GM21737 (cell line): Measurements from ENCODE around the gene TRIM17.

ENCODE experiments used
- ATAC-seq: cut with Tn5 transposase; IDR thresholded peaks from one replicate; pipeline ENCODE4 v1.9.1; 2021; ENCODE audit warnings: mild to moderate bottlenecking, moderate library complexity; ENCODE audit not compliant: unreplicated experiment

TRIM17 gene

DNA sequence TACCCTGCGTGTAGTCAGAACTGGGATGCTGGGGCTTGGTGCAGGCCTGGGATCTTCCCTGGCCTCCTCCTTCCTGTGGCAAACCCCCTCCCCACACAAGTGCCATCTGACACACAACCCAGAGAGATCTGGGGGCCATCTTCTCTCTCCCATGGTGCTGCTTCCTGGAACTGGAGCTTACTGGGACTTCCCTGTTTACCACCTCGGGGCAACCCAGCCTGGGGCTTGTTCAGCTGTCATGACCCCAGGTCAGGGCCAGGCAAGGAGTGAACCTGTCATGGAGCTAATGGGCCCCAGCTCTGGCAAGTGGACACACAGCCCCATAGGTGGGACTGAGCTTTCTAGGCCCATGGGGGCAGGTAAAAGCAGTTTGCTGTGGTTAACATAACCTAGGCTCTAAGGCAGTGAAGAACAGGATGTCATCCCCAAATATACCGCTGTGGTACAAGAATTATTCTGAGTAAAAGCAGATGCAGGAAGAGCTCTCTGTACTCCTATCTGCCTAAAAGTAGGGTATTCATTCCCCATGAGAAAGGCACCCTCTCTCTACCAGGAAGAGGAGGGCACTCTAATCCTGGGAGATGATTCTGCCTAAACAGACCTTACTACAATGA lies 12.4 kb downstream of the TRIM17 start:
- ATAC-seq, result no peak

DNA sequence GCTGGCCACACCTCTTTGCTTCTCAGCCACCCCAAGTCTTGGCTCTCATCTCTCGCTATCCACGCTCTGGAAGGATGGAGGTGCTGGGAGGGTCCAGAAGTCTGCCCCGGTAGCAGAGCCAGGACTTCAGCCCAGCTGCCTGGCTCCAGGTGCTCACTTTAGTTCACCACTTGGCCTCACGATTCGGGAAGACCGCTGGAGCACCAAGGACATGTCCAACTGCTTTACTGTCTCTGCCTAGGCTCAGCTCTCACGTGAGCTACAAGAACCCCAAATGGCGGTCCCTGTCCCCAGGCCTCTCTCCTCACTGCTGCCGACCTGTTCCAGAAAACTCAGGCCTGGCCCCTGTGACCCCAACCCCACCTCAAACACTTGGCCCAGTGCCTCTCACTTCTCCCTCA lies 13.4 kb downstream of the TRIM17 start:
- ATAC-seq, result no peak

DNA sequence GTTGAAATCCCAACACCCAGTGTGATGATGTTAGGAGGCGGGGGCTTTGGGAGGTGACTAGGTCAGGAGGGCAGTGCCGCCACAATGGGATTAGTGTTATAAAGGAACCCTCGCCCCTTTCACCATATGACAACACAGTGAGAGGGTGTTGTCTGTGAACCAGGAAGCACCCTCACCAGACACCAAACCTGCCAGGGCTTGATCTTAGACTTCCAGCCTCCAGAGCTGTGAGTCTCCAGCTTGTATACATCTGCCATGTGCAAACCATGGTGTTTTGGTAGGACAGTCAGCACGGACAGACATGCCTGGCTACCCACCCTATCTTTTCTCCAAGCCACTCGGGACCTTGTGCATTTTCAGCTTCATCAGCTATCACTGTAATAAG lies 14.0 kb downstream of the TRIM17 start:
- ATAC-seq, result no peak

DNA sequence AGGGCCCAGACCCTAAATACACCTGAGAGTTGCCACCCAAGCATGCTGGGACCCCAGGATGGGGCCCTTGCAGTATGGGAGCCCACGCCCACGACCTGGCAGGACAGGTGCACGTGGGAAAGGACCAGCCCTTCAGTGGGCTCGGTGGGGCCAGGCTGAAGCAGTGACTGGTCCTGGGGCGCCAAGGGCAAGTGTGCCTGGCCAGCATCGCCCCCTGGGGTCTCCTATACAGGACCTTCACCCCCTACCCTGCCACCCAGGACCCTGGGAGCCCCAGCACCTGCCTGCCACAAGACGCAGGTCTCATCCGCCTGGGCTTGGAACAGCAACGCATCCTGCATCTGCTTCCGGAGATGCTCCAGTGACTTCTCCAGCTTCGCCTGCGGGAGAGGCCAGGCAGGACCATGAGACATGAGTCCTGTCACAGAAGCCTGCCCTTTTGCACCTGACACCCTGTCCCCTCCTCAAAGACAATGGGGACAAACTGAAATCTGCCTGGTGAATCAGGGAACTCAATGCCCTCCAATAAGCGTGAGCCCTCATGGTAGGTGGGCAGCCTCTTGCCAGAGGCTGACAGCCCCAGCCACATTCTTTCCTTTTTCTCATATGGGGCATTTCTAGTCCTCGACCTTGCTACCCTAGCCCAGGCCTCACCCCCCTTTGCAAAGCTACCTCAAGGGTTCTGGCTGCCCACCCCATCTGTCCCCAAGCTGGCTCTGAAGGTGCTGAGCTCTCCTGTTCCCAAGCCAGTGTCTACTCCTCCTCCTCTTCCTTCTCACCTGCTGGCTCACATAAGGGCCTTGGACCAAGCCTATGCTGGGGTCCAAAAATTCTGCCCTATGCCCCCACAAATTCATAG lies 14.7 kb downstream of the TRIM17 start:
- no peak for ATAC-seq

DNA sequence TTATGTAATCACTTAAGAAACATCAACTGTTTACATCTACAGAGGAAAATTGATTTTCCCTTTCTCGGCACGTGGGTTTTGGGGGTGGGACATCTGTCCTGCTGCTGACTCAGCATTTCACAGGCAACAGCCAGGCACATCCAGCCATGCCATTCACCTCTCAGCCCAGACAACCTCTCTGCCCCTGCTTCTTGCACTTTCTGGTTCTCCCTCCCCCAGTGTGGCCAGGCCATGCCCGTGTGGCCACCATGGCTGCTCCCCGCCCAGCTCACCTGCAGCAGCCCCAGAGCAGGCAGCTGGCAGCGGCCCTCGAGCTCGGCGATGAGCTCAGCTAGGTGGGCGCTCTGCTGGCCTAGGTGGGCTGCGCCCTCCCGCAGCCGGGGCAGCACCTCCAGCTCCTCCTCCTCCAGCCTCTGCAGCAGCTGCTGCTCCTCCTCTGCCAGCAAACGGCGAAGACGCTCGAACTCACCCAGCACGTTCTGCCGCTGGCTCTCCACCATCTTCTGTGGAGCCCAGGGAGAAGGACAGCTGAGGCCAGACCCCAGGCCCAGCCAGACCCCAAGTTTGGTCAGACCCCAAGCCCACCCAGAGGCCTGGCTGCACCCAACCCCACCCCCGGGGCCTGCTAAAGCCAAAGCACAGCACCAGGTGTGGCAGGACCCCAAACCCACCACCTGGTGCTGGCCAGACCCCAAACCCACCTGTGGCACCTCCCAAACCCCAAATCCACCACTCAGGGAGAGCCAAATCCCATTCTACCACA lies 15.8 kb downstream of the TRIM17 start:
- no peak for ATAC-seq

DNA sequence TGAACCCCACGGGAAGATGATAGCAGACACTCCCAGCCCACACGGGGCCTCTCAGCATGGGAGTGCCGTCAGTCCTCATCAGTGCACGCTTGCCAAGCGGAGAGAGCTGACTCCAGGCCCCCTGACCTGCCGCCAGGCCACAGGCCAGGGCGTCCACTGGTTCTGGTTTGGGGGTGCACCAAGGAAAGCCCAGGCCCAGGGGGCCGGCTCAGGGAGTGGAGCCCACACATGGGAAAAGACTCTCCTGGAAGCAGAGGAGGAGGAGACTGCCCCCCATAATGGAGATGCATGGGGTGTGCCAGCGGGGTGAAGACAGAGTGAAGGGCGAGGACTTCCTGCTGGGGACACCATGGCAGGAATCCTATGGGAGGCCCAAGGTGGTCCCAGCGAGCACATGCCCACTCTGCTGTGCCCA lies 16.4 kb downstream of the TRIM17 start:
- no peak for ATAC-seq

DNA sequence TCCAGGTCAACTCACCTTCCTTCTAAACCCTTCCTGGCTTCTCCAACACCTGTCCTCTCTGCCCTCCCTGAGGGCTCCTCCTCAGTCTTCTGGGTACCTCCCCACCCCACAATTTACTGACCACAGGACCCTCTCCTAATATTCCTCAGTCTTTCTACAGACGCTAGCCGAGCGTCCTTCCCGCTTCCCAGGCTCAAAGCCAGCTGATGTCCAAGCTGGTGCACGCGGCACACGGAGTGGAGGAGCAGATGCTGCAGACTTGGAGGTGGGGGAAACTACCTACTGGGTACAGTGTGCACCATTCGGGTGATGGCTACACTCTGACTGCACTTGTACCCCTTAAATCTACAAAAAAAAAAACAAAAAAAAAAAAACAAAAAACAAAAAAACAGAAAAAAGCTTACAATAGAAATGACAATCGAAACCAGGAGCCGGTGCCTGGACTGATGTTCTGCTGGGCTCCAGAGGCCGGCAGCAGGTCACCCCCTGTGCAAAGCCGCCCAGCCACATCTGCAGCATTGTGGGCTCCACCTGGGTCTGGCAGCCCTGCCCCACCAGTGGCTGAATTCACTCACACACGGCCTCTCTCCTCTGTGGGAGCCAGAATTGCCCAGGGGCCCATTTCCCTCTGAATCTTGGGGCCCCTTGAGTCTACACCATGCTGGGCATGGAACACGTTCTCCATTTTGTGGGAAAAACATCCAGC lies 17.0 kb downstream of the TRIM17 start:
- ATAC-seq, result no peak

DNA sequence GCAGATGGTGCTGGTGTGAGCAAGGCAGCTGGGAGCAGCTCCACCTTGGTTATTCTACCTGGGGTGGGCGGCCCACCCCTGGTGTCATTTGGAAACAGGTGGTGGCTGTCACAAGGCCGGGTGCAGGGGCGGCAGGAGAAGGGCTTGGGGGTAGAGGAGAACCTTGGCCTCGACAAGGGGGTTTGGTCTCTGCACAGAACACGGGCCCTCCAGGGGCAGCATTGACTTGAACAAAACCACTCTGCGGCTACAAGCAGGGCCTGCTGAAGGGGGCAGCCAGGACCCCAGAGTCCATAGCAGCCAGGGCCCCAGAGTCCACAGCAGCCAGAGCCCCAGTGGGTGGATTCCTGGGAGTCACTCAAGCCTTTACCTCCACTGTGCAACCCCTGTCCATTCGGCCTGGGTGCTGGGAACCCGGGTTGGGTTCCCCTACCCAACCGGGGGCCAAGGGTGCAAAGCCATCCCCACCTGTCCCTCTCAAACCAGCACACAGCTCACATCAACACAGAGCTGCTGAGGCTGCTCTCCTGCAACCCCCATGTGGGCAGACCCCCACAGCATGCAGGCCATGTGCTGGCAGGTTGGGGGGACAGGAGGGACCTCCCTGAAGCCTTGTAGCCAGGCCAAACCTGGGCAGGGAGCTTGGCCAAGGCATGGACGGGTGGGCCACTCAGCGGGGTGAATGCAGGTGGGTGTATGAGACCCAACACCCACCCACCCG lies 17.8 kb downstream of the TRIM17 start:
- no peak for ATAC-seq

DNA sequence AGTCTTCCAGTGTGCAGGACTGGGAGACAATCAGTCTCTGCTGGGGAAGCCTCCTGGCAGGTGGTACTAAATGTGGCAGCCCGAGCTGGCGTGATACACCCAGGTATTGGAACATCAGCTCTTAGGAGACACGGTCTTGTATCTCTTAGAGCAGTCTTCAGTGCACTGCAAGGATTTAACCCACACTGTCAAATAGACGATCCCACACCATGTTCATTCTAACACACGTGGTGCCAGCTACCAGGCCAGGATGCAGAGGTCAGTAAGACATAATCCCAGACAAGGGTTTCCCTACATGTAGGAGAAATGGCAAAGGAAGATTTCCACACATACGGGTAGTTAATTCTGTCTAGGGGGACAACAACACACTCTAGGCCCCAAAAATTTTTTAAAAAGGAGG lies 18.7 kb downstream of the TRIM17 start:
- ATAC-seq, result no peak

DNA sequence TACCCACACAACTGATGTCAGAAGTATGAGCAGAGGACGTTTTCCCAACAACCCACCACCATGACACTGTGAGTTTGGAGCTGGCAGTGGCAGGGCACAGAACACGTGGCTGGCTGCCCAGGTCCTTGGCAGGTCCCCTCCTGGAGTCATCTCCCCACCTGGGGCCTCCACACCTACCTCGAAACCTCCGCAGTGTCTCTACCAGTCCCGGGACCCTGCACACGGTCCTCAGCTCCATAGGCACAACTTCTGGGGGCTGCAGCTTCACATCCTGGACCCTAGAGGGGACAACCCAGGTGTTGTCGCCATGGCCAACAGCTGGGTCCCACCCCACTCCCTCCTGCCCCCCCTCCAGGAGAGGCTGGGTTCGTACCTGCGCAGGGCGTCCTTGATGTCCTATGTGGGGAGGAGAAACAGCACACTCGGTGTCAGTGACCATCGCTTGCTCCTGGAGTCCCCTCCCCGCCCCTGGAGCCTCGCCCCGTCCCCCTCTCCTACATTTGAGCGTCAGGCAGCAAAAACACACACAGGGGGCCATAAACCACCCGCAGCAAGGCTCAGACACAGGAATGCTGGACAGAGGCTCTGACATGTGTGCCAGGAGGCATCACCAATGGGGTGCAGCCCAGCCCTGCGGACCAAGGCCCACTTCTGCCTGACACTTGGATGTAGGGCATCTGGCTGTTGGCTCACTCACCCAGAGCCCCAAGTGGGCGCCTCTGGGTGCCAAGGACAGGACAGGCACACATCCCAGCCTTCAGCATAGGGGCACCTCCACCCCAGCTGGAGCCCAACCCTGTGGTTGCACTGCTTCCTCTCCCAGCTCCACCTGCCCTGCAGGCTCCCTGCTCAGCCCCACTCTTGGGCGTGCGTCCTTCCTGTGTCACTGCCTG lies 19.6 kb downstream of the TRIM17 start:
- ATAC-seq, result no peak

DNA sequence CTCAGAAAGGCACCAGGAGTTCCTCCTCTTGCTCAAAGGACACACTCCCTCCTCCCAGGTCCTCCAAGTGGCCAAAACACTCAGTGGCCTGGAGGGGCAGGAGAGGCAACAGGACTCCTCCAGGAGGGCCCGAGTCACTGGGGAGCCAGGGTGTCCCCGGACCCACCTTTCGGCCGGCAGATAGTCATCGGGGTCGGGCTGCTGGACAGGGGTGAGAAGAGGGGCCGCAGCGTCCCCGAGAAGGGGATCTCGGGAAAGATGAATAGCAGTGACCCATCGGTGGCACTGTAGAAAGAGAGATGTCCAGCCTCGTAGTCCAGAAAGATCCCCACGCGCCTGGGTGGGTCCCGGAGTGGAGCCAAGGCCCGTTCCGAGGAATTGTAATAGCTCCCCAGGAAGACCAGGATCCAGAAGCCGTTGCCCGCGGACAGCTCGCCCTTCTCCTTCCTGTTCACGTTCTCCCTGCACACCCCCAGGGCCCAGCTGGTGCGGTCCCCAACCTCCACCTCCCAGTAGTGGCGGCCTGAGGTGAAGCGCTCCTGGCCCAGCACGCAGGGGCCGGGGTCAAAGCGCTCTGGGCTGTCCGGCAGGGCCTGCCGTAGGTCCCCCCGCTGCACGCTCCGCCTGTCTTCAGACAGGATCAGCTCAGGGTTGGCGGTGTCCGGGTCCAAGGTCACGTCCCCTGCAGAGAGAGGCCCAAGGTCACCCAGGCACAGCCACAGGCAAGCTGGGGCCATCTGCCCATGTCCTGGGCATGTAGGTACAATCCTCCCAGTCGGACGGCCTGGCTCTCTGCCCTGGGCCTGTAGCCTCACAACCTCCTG lies 21.9 kb downstream of the TRIM17 start:
- no peak for ATAC-seq

DNA sequence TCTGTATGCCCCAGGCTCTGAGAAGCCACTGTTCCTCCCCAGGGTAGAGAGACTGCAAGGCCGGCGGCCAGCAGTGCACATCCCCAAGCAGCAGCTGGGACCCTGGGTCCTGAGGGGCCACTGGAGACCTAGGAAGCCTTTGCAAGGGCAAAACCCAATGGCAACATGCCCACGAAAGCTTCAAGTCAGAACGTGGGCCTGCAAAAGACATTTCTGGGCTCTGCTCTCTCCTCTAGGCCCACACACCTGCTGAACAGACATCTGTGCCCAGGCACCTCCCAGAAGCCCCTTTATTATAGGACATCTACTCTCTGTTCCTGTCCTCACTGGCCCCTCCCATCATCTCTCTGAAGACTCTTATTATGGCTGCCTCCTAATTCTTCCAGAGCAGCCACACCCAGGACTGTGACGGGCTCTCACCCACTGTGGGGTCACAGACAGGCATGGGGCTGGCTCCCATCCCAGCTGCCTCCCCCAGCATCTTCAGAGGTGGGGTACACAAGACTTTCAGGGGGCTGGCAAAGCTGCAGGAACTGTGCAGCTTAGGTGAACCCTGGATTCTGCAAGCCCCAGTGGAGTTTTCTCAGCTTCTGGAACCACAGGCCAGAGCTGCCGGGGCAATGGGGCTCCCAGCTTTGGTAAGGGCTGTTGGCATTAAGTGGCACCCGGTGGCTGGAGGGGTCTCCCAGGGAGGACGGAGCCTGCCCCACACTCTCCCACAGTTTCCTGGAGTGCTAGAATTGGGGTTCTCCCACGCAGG lies 22.7 kb downstream of the TRIM17 start:
- ATAC-seq, result no peak

DNA sequence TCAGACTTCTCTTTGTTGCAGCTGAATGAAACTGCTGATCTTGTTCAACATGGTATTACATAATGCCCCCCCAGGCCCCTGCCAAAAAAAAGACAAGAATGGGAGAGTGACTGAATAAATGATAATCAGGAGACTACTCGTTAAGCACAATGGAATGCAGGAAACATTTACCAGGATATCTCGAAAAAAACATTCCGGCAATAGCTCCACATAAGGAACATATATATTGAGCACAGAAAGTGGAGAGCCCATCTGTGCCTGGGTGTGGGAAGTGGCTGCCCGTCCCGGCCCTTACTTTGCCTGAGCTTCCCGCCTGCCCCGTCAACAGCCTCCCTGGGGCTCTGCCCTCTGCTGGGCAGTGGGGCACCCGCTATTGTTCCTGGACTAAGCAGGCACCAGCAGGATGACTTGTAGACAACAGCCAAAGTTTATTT lies 23.4 kb downstream of the TRIM17 start:
- no peak for ATAC-seq

DNA sequence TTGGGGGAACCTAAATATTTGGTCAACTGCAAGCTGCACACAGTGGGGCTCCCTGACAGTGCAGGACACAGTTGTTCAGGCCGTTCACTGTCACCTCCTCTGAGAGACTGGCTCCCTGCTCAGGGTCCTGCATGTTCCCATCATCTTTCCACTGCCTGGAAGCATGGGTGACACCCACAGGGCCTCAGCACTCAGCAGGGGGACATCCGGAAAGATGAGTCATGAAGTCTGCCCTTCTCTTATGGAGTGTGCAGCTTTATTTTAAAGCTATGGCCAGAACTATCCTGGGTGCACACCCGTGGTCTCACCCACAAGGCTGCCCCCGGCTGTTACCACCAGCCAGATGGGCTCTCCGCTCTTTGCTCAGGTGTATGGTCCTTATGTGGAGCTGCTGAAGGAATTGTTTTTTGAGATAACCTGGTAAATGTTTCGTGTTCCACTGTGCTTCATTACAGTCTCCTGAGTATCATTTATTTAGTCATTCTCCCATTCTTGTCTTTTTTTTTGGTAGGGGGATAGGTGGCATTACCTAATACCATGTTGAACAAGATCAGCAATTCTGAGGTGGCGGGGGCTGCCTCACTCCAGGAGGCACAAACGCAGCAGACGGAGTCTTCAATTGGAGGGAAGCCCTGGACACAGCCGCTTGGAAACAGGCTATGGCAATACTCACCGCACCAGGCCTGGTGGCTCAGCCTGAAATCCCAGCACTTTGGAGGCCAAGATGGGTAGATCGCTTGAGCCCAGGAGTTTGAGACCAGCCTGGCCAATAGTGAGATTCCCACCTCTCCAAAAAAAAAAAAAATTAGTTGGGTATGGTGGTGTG lies 24.3 kb downstream of the TRIM17 start:
- ATAC-seq, result no peak

DNA sequence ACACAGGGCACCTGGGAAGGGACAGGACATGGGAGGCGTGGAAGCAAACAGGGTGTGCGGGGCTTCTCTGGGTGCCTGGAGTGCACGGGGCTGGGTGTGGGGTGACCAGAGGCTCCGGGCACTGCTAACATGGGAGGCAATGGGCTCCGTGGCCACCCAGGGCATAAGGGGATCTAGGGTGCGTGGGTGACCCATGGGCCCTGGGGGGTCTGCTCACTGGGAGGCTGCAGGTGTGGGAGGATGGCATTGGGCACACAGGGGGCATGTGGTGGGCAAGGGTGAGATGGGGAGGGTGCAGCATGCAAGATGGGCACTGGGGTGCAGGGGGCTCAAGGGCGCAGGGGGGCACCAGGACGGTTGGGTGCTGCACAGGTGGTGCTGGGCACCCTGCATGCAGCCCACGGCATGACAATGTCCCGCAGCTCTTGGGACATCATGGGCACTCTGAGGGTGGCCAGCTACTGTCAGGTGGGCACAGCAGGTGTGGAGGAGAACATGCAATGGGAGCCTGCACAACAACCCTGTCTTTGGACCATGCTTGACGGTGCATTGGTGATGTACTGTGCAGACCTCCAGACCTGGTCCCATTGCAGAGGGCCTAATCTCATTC lies 25.1 kb downstream of the TRIM17 start:
- ATAC-seq, result no peak

DNA sequence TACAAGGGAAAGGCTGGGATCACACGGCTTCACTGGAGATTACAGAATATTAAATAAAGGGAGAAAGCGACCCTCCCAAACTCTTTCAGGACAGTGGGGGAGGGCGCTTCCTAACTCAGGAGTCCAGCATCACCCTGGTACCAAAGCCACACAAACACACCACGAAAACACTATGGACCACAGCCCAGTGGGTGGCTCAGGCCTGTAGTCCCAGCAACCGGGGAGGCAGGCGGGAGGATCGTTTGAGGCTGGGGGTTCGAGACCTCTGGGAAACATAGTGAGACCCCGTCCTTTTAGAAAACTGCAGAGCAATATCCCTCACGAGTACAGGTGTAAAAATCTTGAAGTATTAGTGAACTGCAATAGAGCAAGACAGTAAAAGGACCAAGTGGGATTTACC lies 26.0 kb downstream of the TRIM17 start:
- no peak for ATAC-seq

DNA sequence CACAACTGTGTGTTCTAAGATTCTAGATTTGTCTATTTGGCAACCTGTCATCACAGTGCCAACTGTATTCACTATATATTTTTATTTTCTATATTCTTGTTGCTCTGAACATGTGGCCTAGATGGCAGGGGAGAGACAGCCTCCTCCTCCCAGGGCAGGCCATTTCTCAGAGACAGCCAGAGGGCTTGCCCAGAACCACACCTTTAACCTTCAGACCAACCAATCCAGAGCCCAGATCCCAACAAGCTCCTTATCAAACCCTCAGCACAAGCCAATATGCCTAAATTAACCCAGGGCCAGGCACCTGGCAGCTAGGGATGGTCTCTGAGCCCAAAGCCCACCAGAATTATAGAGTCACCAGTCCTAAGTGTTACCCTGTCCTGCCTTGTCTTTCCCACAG lies 29.3 kb downstream of the TRIM17 start:
- ATAC-seq, result no peak
